SJCRH30 (cell line): Measurements from ENCODE around the gene POU2F1. TPM values are rescaled to one million over a fixed set of nuclear protein-coding genes. Genes with fewer than 3 reads are reported as not detected.

ENCODE experiments used
- DNase-seq, 2 experiments: peaks; one replicate each; pipeline ENCODE4 v3.0.0-alpha.2; 2015 to 2020
- H3K27ac ChIP-seq: fragments of 250-450 bp; sonication (Bioruptor Pico); 2 replicates; pipeline ENCODE4 v1.5.1; 2020; ENCODE audit warnings: mild to moderate bottlenecking, moderate library complexity
- H3K27me3 ChIP-seq: fragments of 250-450 bp; sonication (Bioruptor Pico); 2 replicates; pipeline ENCODE4 v1.5.1; 2020; ENCODE audit warnings: mild to moderate bottlenecking, moderate library complexity
- H3K36me3 ChIP-seq: fragments of 250-450 bp; sonication (Bioruptor Pico); 2 replicates; pipeline ENCODE4 v1.5.1; 2020; ENCODE audit warnings: mild to moderate bottlenecking, moderate library complexity
- H3K4me1 ChIP-seq: fragments of 250-450 bp; sonication (Bioruptor Pico); 2 replicates; pipeline ENCODE4 v1.5.1; 2020; ENCODE audit warnings: mild to moderate bottlenecking, moderate library complexity
- H3K4me3 ChIP-seq: fragments of 250-450 bp; sonication (Bioruptor Pico); 2 replicates; pipeline ENCODE4 v1.5.1; 2020; ENCODE audit warnings: mild to moderate bottlenecking, moderate library complexity
- H3K9me3 ChIP-seq: fragments of 250-450 bp; sonication (Bioruptor Pico); replicated peaks from 2 replicates; pipeline ENCODE4 v1.5.1; 2020; ENCODE audit warnings: mild to moderate bottlenecking, moderate library complexity
- total RNA-seq: library from RNA; depleted of rRNA; stranded (reverse); fragments of >200 nt; shearing (Covaris generic); gene quantifications from 2 replicates; pipeline ENCODE4 v1.2.3, GENCODE V29; 2014; rRNA removed

Gene POU2F1
- total RNA-seq, 1 experiment from 2014 or later: 16.8 TPM

GRCh38 chr1:167472752-167473521, 252.3 kb downstream of the POU2F1 start:
- peaks cover 25% of the 10 kb centered on the region for H3K4me1 ChIP-seq
- H3K27me3 ChIP-seq: no peaks in the 10 kb centered on the region
- no peak overlapping the region for H3K4me3 ChIP-seq
- H3K9me3 ChIP-seq: 0 out of 2 replicates have a peak, but pooled peaks cover 6% of the 10 kb centered on the region
- no peaks in the 10 kb centered on the region for H3K36me3 ChIP-seq
- no peak overlapping the region for H3K27ac ChIP-seq
- peak; percentile 15 to 31 for DNase-seq

DNA sequence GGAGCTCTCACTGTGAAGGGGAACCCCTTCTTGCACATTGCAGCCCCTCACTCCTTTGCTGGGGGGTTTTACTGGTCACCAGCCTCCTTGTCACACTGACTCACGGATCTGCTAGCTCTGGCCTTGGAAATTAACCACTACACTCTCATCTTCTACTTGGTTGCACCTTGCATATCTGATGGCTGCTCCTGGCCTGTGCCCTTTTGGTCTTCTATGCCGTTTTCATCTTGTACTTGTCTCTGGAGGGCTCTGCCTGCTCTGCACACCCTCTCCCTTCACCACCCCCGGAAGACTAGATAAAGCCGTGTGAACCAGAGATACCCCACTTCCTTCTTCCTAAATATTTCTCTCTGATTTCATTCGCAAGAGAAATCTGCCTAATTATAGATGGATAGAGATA, 253.1 kb downstream of the POU2F1 start:
- no peaks in the 10 kb centered on the region for H3K36me3 ChIP-seq
- H3K27ac ChIP-seq: no peak overlapping the region
- DNase-seq: no peak
- H3K9me3 ChIP-seq: 0 out of 2 replicates have a peak, but pooled peaks cover 6% of the 10 kb centered on the region
- no peaks in the 10 kb centered on the region for H3K27me3 ChIP-seq
- H3K4me3 ChIP-seq: no peak overlapping the region
- H3K4me1 ChIP-seq: peaks cover 33% of the 10 kb centered on the region

- Histone ChIP-seq H3K27ac (no peak overlapping the region), H3K4me3 (no peak overlapping the region), H3K9me3 (0 out of 2 replicates have a peak, but pooled peaks cover 6% of the 10 kb centered on the region), H3K4me1 (peaks cover 36% of the 10 kb centered on the region), H3K27me3 (no peaks in the 10 kb centered on the region), H3K36me3 (no peaks in the 10 kb centered on the region)
- DNase-seq: no peak
Observed at GRCh38 chr1:167474191-167474641, 253.5 kb downstream of the POU2F1 start.

GRCh38 chr1:167476061-167476460, 255.4 kb downstream of the POU2F1 start:
- Histone ChIP-seq H3K36me3 (no peaks in the 10 kb centered on the region), H3K9me3 (0 out of 2 replicates have a peak, but pooled peaks cover 6% of the 10 kb centered on the region), H3K4me1 (peaks cover 36% of the 10 kb centered on the region), H3K27ac (no peak overlapping the region), H3K27me3 (no peaks in the 10 kb centered on the region), H3K4me3 (no peak overlapping the region)
- no peak for DNase-seq

Other genes with a start within 250 kb of the POU2F1 start
- gene ILDR2, start 245.3 kb upstream of the POU2F1 start, total RNA-seq: 0.69 and 0.91 TPM in 2 replicates
- gene MAEL, start 231.6 kb upstream of the POU2F1 start, total RNA-seq: not detected in 2 replicates
- 0.14 and 0.23 TPM in 2 replicates for gene GPA33, start 130.5 kb upstream of the POU2F1 start, total RNA-seq
- 6.8 and 7.1 TPM in 2 replicates for gene STYXL2, start 126.8 kb upstream of the POU2F1 start, total RNA-seq